Hematopoietic multipotent progenitor cell (in vitro differentiated cells): ENCODE results near the gene SLC25A22. TPM values are rescaled to one million over a fixed set of nuclear protein-coding genes. Genes with fewer than 3 reads are reported as not detected.

Experiments
- DNase-seq, 3 donors: peaks; one replicate each; pipeline ENCODE4 v3.0.0-alpha.2; 2011 to 2015; ENCODE audit warnings: low read depth in 2 of 3, low spot score in 2 of 3
- total RNA-seq: library from RNA; depleted of rRNA; stranded (reverse); fragments of >200 nt; gene quantifications from one replicate; pipeline ENCODE4 v1.2.3, GENCODE V29; 2012

The SLC25A22 gene
- total RNA-seq, 1 donor: 12.1 TPM

GRCh38 chr11:808427-809286, 10.6 kb upstream of the SLC25A22 start:
- DNase-seq: no peak

- no peak for DNase-seq
Observed at GRCh38 chr11:804599-804964, 6.5 kb upstream of the SLC25A22 start.

GRCh38 chr11:803770-804598, 5.9 kb upstream of the SLC25A22 start:
- no peak for DNase-seq

GRCh38 chr11:803467-803742, 5.3 kb upstream of the SLC25A22 start:
- no peak for DNase-seq

- DNase-seq: no peak
Observed at GRCh38 chr11:802693-803466, 4.8 kb upstream of the SLC25A22 start.

GRCh38 chr11:802018-802617, 4.0 kb upstream of the SLC25A22 start:
- no peak for DNase-seq

GRCh38 chr11:801097-801780, 3.2 kb upstream of the SLC25A22 start:
- DNase-seq: no peak

- DNase-seq: no peak
Observed at GRCh38 chr11:800473-800872, 2.4 kb upstream of the SLC25A22 start.

GRCh38 chr11:799641-800316, 1.7 kb upstream of the SLC25A22 start:
- no peak for DNase-seq

GRCh38 chr11:797296-798092, 587 bp downstream of the SLC25A22 start:
- peak; percentile 47 to 78 (median 75) for DNase-seq

- DNase-seq: no peak
Observed at GRCh38 chr11:796565-797295, 1.4 kb downstream of the SLC25A22 start.

- DNase-seq: peak; percentile 58 to 91 (median 85)
Observed at GRCh38 chr11:795634-796564, 2.2 kb downstream of the SLC25A22 start.

GRCh38 chr11:794766-795633, 3.1 kb downstream of the SLC25A22 start:
- DNase-seq: no peak

GRCh38 chr11:794013-794765, 3.9 kb downstream of the SLC25A22 start:
- no peak for DNase-seq

GRCh38 chr11:793556-793955, 4.5 kb downstream of the SLC25A22 start:
- no peak for DNase-seq

- DNase-seq: no peak
Observed at GRCh38 chr11:792873-793272, 5.2 kb downstream of the SLC25A22 start.
